ENCODE results near the gene CFAP97D2.

Gene CFAP97D2

DNA sequence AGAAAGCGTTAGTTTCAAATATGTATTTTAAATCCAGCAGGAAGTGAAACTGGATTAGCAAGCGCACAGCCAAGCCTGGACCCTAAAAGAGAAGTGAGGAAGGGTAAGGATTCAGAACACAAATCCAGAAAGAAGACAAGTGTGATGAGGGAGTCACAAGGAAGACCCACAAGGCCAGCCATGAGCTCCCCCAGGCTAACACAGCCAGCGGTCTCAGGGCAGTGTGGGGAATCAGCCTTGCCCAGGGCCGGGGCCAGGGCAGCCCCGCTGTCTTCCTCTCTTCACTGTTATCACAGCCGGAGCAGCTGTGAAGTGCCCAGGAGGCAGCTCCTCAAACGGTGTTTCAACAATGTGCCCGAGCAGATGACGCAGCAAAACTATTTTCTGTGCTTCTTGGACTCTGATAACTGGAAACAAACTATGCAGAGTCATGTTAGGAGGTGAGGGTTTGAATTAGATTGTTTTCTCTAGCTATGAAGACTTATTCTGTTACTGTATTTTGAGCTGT lies 43.5 kb downstream of the CFAP97D2 start:
- H3K9me3 ChIP-seq (ENCODE audit: control insufficient read depth, insufficient read depth, low read length) = no peaks in the 10 kb centered on the region
- H3F3A ChIP-seq (ENCODE audit: control insufficient read depth, insufficient read depth) = peaks cover 4% of the 10 kb centered on the region; the same call in 1 of the 2 replicates
- H3K4me3 ChIP-seq (ENCODE audit: low read length) = no peak overlapping the region
- peaks cover 10% of the 10 kb centered on the region for H3K27me3 ChIP-seq (ENCODE audit: control insufficient read depth, low read length)
- no peaks in the 10 kb centered on the region; the same call in 1 of the 2 replicates for H4K20me1 ChIP-seq (ENCODE audit: control insufficient read depth, insufficient read depth, low read depth, low read length)
- peaks cover 24% of the 10 kb centered on the region for H3K4me1 ChIP-seq (ENCODE audit: control insufficient read depth, low read length)
- peak overlapping the region; percentile 20; the same call in 1 of the 2 replicates for H3K4me2 ChIP-seq (ENCODE audit: low read length)
- H3K9me2 ChIP-seq (replicated peaks; ENCODE audit: control insufficient read depth, low read length) = no peaks in the 10 kb centered on the region
- TF ChIP-seq EZH2phosphoT487 (IDR thresholded peaks at IDR 0.05; ENCODE audit: borderline replicate concordance, low read length) (no peak), CTCF (IDR thresholded peaks at IDR 0.05; ENCODE audit: low read depth, low read length, poor library complexity, severe bottlenecking) (no peak)
- no peaks in the 10 kb centered on the region for H3K36me3 ChIP-seq (ENCODE audit: control insufficient read depth, low read length)
- no peaks in the 10 kb centered on the region for H3K79me2 ChIP-seq (ENCODE audit: control insufficient read depth, low read length)
- H3K27ac ChIP-seq (ENCODE audit: low read depth, low read length) = no peak overlapping the region

DNA sequence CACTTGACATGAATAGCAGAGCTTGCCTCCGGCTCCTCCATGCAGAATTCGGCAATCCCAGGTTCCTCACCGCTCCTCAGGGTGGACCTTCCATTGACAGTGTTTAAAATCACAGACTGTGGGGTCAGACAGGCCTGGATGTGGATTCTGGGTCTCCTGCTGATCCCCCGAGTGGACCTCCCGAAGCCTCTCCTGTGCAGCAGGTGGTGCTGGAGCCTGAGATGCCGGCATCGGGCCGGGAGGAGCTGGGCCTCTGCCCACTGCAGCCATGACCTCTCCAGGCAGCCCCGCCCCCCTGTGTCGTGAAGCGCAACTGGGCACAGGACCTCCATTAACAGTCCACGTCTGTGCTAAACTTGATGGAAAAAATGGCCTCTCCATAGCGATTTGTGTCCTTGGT lies 45.1 kb downstream of the CFAP97D2 start:
- peaks cover 4% of the 10 kb centered on the region; the same call in 1 of the 2 replicates for H3F3A ChIP-seq (ENCODE audit: control insufficient read depth, insufficient read depth)
- H3K27ac ChIP-seq (ENCODE audit: low read depth, low read length) = no peak overlapping the region
- no peaks in the 10 kb centered on the region for H3K79me2 ChIP-seq (ENCODE audit: control insufficient read depth, low read length)
- H3K36me3 ChIP-seq (ENCODE audit: control insufficient read depth, low read length) = no peaks in the 10 kb centered on the region
- H4K20me1 ChIP-seq (ENCODE audit: control insufficient read depth, insufficient read depth, low read depth, low read length) = no peaks in the 10 kb centered on the region; the same call in 1 of the 2 replicates
- peaks cover 24% of the 10 kb centered on the region for H3K4me1 ChIP-seq (ENCODE audit: control insufficient read depth, low read length)
- peaks cover 23% of the 10 kb centered on the region for H3K27me3 ChIP-seq (ENCODE audit: control insufficient read depth, low read length)
- no peak for TF ChIP-seq CTCF (IDR thresholded peaks at IDR 0.05; ENCODE audit: low read depth, low read length, poor library complexity, severe bottlenecking)
- TF ChIP-seq EZH2phosphoT487 (IDR thresholded peaks at IDR 0.05; ENCODE audit: borderline replicate concordance, low read length) = no peak
- H3K4me2 ChIP-seq (ENCODE audit: low read length) = no peak overlapping the region
- no peak overlapping the region for H3K4me3 ChIP-seq (ENCODE audit: low read length)
- no peaks in the 10 kb centered on the region for H3K9me3 ChIP-seq (ENCODE audit: control insufficient read depth, insufficient read depth, low read length)
- H3K9me2 ChIP-seq (replicated peaks; ENCODE audit: control insufficient read depth, low read length) = no peaks in the 10 kb centered on the region

DNA sequence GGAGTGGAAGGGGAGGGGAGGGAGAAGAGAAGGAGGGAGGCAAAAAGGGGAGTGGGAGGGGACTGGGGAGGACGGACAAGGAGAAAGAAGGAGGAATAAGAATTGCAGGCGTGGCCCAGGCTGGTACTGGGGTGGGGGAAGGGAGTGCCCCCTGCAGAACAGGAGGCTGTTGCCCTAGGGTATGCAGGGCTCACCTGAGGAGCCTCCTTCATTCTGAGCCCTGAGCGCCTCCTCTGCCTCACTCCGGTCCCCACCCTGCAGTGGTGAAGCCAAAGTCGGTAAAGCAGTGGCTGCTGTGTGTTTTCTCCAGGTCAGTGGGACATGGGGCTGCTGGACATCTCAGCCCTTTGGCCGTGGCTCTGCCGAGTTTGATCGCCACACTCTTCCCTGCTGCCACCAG lies 46.6 kb downstream of the CFAP97D2 start:
- H3K27me3 ChIP-seq (ENCODE audit: control insufficient read depth, low read length) = peaks cover 32% of the 10 kb centered on the region
- H3K27ac ChIP-seq (ENCODE audit: low read depth, low read length) = no peak overlapping the region
- H3K4me1 ChIP-seq (ENCODE audit: control insufficient read depth, low read length) = peaks cover 24% of the 10 kb centered on the region
- no peaks in the 10 kb centered on the region for H3K9me3 ChIP-seq (ENCODE audit: control insufficient read depth, insufficient read depth, low read length)
- H3K36me3 ChIP-seq (ENCODE audit: control insufficient read depth, low read length) = no peaks in the 10 kb centered on the region
- TF ChIP-seq CTCF (IDR thresholded peaks at IDR 0.05; ENCODE audit: low read depth, low read length, poor library complexity, severe bottlenecking) (no peak), EZH2phosphoT487 (IDR thresholded peaks at IDR 0.05; ENCODE audit: borderline replicate concordance, low read length) (no peak)
- no peaks in the 10 kb centered on the region for H3K9me2 ChIP-seq (replicated peaks; ENCODE audit: control insufficient read depth, low read length)
- H3K4me3 ChIP-seq (ENCODE audit: low read length) = no peak overlapping the region
- no peaks in the 10 kb centered on the region; the same call in 1 of the 2 replicates for H4K20me1 ChIP-seq (ENCODE audit: control insufficient read depth, insufficient read depth, low read depth, low read length)
- H3K79me2 ChIP-seq (ENCODE audit: control insufficient read depth, low read length) = no peaks in the 10 kb centered on the region
- peaks cover 4% of the 10 kb centered on the region; the same call in 1 of the 2 replicates for H3F3A ChIP-seq (ENCODE audit: control insufficient read depth, insufficient read depth)
- no peak overlapping the region for H3K4me2 ChIP-seq (ENCODE audit: low read length)

All from DOHH2 (cell line).